ENCODE results near the gene PLCB4.
"Not testable (repeated sequence)": the region's sequence is repeated elsewhere in the genome, so short reads cannot be mapped to it uniquely, and the experiment has no call there.

The PLCB4 gene

GRCh38 chr20:9035126-9035525, 33.8 kb upstream of the PLCB4 start:
- ChIA-PET CTCF (interaction anchor here (1.0 kb wide), 1 partner anchor 285 kb away, joined by 3 read pairs; no protein-coding TSS in a partner anchor), POLR2A (no interaction called here)
- peak; percentile 81 for DNase-seq (ENCODE audit: low read depth, low spot score)
- no peak for TF ChIP-seq CTCF (IDR thresholded peaks at IDR 0.05; ENCODE audit: insufficient read depth, low read length, missing control alignments)
- no peak overlapping the region for H3K4me3 ChIP-seq (ENCODE audit: low read depth, low read length)

- no peak for TF ChIP-seq CTCF (IDR thresholded peaks at IDR 0.05; ENCODE audit: insufficient read depth, low read length, missing control alignments)
- POLR2A ChIA-PET, result no interaction called here
- no peak for DNase-seq (ENCODE audit: low read depth, low spot score)
- no peak overlapping the region for H3K4me3 ChIP-seq (ENCODE audit: low read depth, low read length)
- CTCF ChIA-PET, result interaction anchor here (1.0 kb wide), 1 partner anchor 11 kb away, joined by 4 read pairs; no protein-coding TSS in a partner anchor
Measured at GRCh38 chr20:9036593-9036992, 32.3 kb upstream of the PLCB4 start.

GRCh38 chr20:9038791-9039535, 29.9 kb upstream of the PLCB4 start:
- no peak for TF ChIP-seq CTCF (IDR thresholded peaks at IDR 0.05; ENCODE audit: insufficient read depth, low read length, missing control alignments)
- no peak for DNase-seq (ENCODE audit: low read depth, low spot score)
- H3K4me3 ChIP-seq (ENCODE audit: low read depth, low read length), result no peak overlapping the region
- ChIA-PET CTCF (interaction anchor here (1.1 kb wide), 1 partner anchor 9 kb away, joined by 3 read pairs; no protein-coding TSS in a partner anchor), POLR2A (no interaction called here)

GRCh38 chr20:9040863-9041524, 27.9 kb upstream of the PLCB4 start:
- POLR2A ChIA-PET, result interaction anchor here (0.6 to 1.0 kb wide), 2 partner anchors 28 to 106 kb away, joined by 3 read pairs; no protein-coding TSS in a partner anchor
- DNase-seq (ENCODE audit: low read depth, low spot score), result no peak
- CTCF ChIA-PET, result interaction anchor here (0.8 to 1.0 kb wide), 3 partner anchors 11 to 319 kb away, joined by 3 to 6 read pairs (median 3); no protein-coding TSS in a partner anchor
- H3K4me3 ChIP-seq (ENCODE audit: low read depth, low read length), result no peak overlapping the region
- TF ChIP-seq CTCF (IDR thresholded peaks at IDR 0.05; ENCODE audit: insufficient read depth, low read length, missing control alignments), result no peak

GRCh38 chr20:9043364-9043763, 25.5 kb upstream of the PLCB4 start:
- no peak overlapping the region for H3K4me3 ChIP-seq (ENCODE audit: low read depth, low read length)
- CTCF ChIA-PET, result interaction anchor here (1.2 kb wide), 1 partner anchor 190 kb away, joined by 5 read pairs; no protein-coding TSS in a partner anchor
- DNase-seq (ENCODE audit: low read depth, low spot score), result no peak
- no peak for TF ChIP-seq CTCF (IDR thresholded peaks at IDR 0.05; ENCODE audit: insufficient read depth, low read length, missing control alignments)
- POLR2A ChIA-PET, result no interaction called here

GRCh38 chr20:9047928-9048327, 21.0 kb upstream of the PLCB4 start:
- H3K4me3 ChIP-seq (ENCODE audit: low read depth, low read length); POLR2A ChIA-PET; DNase-seq (ENCODE audit: low read depth, low spot score): not testable (repeated sequence)
- CTCF ChIA-PET, result interaction anchor here (1.2 kb wide), 1 partner anchor 10 kb away, joined by 3 read pairs; no protein-coding TSS in a partner anchor

All from AG04449 (cell line).